GM21447 (cell line): ENCODE results near the gene JAZF1.

ENCODE experiments used
- ATAC-seq: cut with Tn5 transposase; IDR thresholded peaks from one replicate; pipeline ENCODE4 v1.9.1; 2021; ENCODE audit not compliant: unreplicated experiment

Gene JAZF1

GRCh38 chr7:27795977-27796376 lies 384.6 kb downstream of the JAZF1 start:
- no peak for ATAC-seq

GRCh38 chr7:27793780-27794179 lies 386.8 kb downstream of the JAZF1 start:
- no peak for ATAC-seq

GRCh38 chr7:27788437-27788836 lies 392.2 kb downstream of the JAZF1 start:
- no peak for ATAC-seq

- ATAC-seq: no peak
These were observed 396.1 kb downstream of the JAZF1 start for GRCh38 chr7:27784399-27785053.

GRCh38 chr7:27782849-27783248 lies 397.7 kb downstream of the JAZF1 start:
- no peak for ATAC-seq

- ATAC-seq: no peak
These were observed 399.4 kb downstream of the JAZF1 start for GRCh38 chr7:27781188-27781587.
